Measurements from ENCODE around the gene IL1R2. TPM values are rescaled to one million over a fixed set of nuclear protein-coding genes. Genes with fewer than 3 reads are reported as not detected.

IL1R2 gene
- total RNA-seq, 2 donors from 2014 or later = 0.73 TPM; not detected in 1

DNA sequence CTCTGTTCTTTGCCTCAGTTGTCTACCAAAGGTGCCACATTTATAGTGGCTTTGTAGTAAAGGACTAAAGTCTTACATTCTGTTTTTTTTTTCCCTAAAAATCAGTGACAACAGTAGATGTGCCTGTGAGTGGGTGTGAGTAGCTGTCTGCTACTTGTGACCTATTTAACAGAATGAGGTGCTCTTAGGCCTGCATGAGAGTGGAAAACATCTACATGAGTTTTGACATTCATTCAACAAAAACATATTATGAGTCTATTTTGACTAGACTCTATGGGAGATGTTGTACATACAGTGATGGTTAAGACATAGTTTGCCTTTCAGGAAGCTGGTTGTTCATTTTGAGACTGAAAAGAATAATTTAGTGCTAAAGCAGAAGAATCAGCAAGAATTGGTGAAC lies 36.7 kb downstream of the IL1R2 start:
- H3K9me3 Mint-ChIP-seq = peaks cover 1% of the 10 kb centered on the region
- no peaks in the 10 kb centered on the region for H3K4me1 ChIP-seq (ENCODE audit: control insufficient read depth, insufficient read depth, low read length)

DNA sequence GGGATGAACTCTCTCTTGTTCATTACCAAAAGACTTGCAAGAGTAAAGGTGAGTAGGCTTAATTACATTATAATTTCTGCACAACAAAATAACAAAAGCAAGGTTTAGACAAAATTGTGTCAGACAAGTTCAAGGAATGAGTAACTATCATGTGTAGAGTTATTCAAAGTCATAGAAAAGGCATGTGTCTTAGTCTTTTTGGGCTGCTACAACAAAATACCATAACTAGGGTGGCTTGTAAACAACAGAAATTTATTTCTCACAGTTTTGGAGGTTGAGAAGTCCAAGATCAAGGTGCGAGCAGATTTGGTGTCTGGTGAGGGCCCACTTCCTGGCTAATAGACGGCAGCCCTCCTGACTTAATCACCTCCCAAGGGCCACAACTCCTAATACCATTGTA lies 37.6 kb downstream of the IL1R2 start:
- 87% methylated on average over 2 of the region's 2 CpGs; no CpG with 5 or more reads in 1 of the 2 experiments for WGBS, 2 experiments (ENCODE audit: insufficient coverage in 1 of 2, insufficient read length in 1 of 2)
- no peaks in the 10 kb centered on the region for H3K27me3 ChIP-seq (ENCODE audit: control insufficient read depth, insufficient read depth, low read length, poor library complexity, severe bottlenecking)
- H3K4me1 ChIP-seq (ENCODE audit: control insufficient read depth, insufficient read depth, low read length) = no peaks in the 10 kb centered on the region
- TF ChIP-seq, protein P1, sequence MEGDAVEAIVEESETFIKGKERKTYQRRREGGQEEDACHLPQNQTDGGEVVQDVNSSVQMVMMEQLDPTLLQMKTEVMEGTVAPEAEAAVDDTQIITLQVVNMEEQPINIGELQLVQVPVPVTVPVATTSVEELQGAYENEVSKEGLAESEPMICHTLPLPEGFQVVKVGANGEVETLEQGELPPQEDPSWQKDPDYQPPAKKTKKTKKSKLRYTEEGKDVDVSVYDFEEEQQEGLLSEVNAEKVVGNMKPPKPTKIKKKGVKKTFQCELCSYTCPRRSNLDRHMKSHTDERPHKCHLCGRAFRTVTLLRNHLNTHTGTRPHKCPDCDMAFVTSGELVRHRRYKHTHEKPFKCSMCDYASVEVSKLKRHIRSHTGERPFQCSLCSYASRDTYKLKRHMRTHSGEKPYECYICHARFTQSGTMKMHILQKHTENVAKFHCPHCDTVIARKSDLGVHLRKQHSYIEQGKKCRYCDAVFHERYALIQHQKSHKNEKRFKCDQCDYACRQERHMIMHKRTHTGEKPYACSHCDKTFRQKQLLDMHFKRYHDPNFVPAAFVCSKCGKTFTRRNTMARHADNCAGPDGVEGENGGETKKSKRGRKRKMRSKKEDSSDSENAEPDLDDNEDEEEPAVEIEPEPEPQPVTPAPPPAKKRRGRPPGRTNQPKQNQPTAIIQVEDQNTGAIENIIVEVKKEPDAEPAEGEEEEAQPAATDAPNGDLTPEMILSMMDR (conservative IDR thresholded peaks at IDR 0.05) = no peak
- DNase-seq = no peak
- Mint-ChIP-seq H3K36me3 (ENCODE audit: low read depth) (no peaks in the 10 kb centered on the region), H3K4me1 (no peaks in the 10 kb centered on the region), H3K27ac (no peak overlapping the region), H3K4me3 (no peak overlapping the region), H3K27me3 (ENCODE audit: insufficient read depth) (no peaks in the 10 kb centered on the region), H3K9me3 (peaks cover 1% of the 10 kb centered on the region)
- H3K27ac ChIP-seq (ENCODE audit: low read depth, low read length) = no peak overlapping the region
- H3K36me3 ChIP-seq (ENCODE audit: control insufficient read depth, insufficient read depth, low read length) = no peaks in the 10 kb centered on the region
- H3K9me3 ChIP-seq (ENCODE audit: control insufficient read depth, low read length) = no peaks in the 10 kb centered on the region
- H3K9ac ChIP-seq (ENCODE audit: extremely low read depth, low read length, poor library complexity, severe bottlenecking) = no peak overlapping the region
- no peak overlapping the region for H3K4me3 ChIP-seq (ENCODE audit: low read length)

More for the DNA sequence above, 36.7 kb downstream of the IL1R2 start:
- TF ChIP-seq, protein P1 (conservative IDR thresholded peaks at IDR 0.05) = no peak
- Mint-ChIP-seq H3K27ac (no peak overlapping the region), H3K36me3 (ENCODE audit: low read depth) (no peaks in the 10 kb centered on the region), H3K4me3 (no peak overlapping the region), H3K27me3 (ENCODE audit: insufficient read depth) (no peaks in the 10 kb centered on the region), H3K4me1 (no peaks in the 10 kb centered on the region)
- no peak overlapping the region for H3K27ac ChIP-seq (ENCODE audit: low read depth, low read length)
- H3K27me3 ChIP-seq (ENCODE audit: control insufficient read depth, insufficient read depth, low read length, poor library complexity, severe bottlenecking) = no peaks in the 10 kb centered on the region
- H3K36me3 ChIP-seq (ENCODE audit: control insufficient read depth, insufficient read depth, low read length) = no peaks in the 10 kb centered on the region
- no peak for DNase-seq
- no peaks in the 10 kb centered on the region for H3K9me3 ChIP-seq (ENCODE audit: control insufficient read depth, low read length)
- H3K4me3 ChIP-seq (ENCODE audit: low read length) = no peak overlapping the region
- H3K9ac ChIP-seq (ENCODE audit: extremely low read depth, low read length, poor library complexity, severe bottlenecking) = no peak overlapping the region

DNA sequence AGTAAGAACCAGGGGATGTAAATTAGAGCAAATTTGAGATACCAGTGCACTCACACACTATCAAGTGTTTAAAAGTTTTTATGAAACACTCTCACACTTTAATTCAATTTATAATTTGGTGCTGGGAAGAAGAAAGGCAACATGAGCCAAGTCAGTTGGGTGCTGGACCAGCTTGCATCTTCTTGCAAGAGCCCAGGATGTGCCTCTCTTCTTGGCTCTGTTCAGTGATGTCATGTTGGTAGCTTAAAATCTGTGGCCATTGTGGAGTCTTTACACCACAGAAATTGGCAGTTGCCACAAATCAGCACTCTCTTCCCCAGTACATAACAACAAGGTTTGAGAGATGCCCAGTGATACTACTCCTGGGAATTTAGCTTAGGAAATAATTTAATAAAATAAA lies 38.2 kb downstream of the IL1R2 start:
- Histone ChIP-seq H3K27ac (ENCODE audit: low read depth, low read length) (no peak overlapping the region), H3K4me1 (ENCODE audit: control insufficient read depth, insufficient read depth, low read length) (no peaks in the 10 kb centered on the region), H3K9me3 (ENCODE audit: control insufficient read depth, low read length) (no peaks in the 10 kb centered on the region), H3K36me3 (ENCODE audit: control insufficient read depth, insufficient read depth, low read length) (no peaks in the 10 kb centered on the region), H3K9ac (ENCODE audit: extremely low read depth, low read length, poor library complexity, severe bottlenecking) (no peak overlapping the region), H3K27me3 (ENCODE audit: control insufficient read depth, insufficient read depth, low read length, poor library complexity, severe bottlenecking) (no peaks in the 10 kb centered on the region), H3K4me3 (ENCODE audit: low read length) (no peak overlapping the region)
- H3K36me3 Mint-ChIP-seq (ENCODE audit: low read depth) = no peaks in the 10 kb centered on the region
- H3K4me1 Mint-ChIP-seq = peaks cover 3% of the 10 kb centered on the region
- DNase-seq = no peak
- H3K9me3 Mint-ChIP-seq = peaks cover 1% of the 10 kb centered on the region
- H3K27ac Mint-ChIP-seq = no peak overlapping the region
- H3K27me3 Mint-ChIP-seq (ENCODE audit: insufficient read depth) = no peaks in the 10 kb centered on the region
- TF ChIP-seq, protein P1 (conservative IDR thresholded peaks at IDR 0.05) = no peak
- H3K4me3 Mint-ChIP-seq = no peak overlapping the region

All from endodermal cell (in vitro differentiated cells).